A549 (cell line): ENCODE results near the gene RYR3.

Experiments
- CEBPB ChIP-seq, 2 experiments: fragments of >200 bp in 1 of 2; sonication (Bioruptor Twin) in 1 of 2; formaldehyde crosslinking in 1 of 2; IDR thresholded peaks; 2 replicates each; pipeline ENCODE4 v1.6.1; 2012 to 2016
- CHD2 ChIP-seq: fragments of 150-350 bp; IDR thresholded peaks from 2 replicates; pipeline ENCODE4 v1.6.1; 2014; ENCODE audit warnings: low read length; ENCODE audit not compliant: partially characterized antibody
- FOSL2 ChIP-seq, 2 experiments: fragments of 450-650 bp in 1 of 2; fragments of >200 bp in 1 of 2; sonication (Bioruptor Twin) in 1 of 2; formaldehyde crosslinking; IDR thresholded peaks; 2 replicates each; pipeline versions ENCODE4 v1.5.0 to v1.6.1; 2016 to 2020; ENCODE audit warnings: mild to moderate bottlenecking in 1 of 2, moderate library complexity in 1 of 2
- KDM1A ChIP-seq: fragments of 200-600 bp; sonication (generic); IDR thresholded peaks from 2 replicates; pipeline ENCODE4 v1.6.1; 2016; ENCODE audit warnings: low read depth, mild to moderate bottlenecking
- MAFK ChIP-seq: fragments of 450-650 bp; IDR thresholded peaks from 2 replicates; pipeline ENCODE4 v1.6.1; 2014; ENCODE audit not compliant: partially characterized antibody
- MAZ ChIP-seq: fragments of 150-350 bp; IDR thresholded peaks from 2 replicates; pipeline ENCODE4 v1.6.1; 2014; ENCODE audit warnings: antibody characterized with exemption, low read depth, low read length, borderline replicate concordance
- NR3C1 ChIP-seq: fragments of >200 bp; sonication (Bioruptor Twin); formaldehyde crosslinking; IDR thresholded peaks from 3 replicates; pipeline ENCODE4 v1.6.1; 2017
- POLR2A ChIP-seq: IDR thresholded peaks from 2 replicates; pipeline ENCODE4 v1.6.1; 2012; ENCODE audit warnings: mild to moderate bottlenecking, low read length
- RAD21 ChIP-seq, 2 experiments: fragments of >200 bp in 1 of 2; sonication (Bioruptor Twin) in 1 of 2; formaldehyde crosslinking in 1 of 2; IDR thresholded peaks in 1 of 2; conservative IDR thresholded peaks in 1 of 2; 2 replicates in 1 of 2; 3 replicates in 1 of 2; pipeline ENCODE4 v1.6.1; 2012 to 2018; ENCODE audit warnings: inconsistent platforms in 1 of 2
- RARB ChIP-seq: fragments of 250-450 bp; sonication (Bioruptor Pico); IDR thresholded peaks from 2 replicates; pipeline ENCODE4 v1.8.0; 2021; ENCODE audit warnings: mild to moderate bottlenecking, moderate library complexity
- RFX5 ChIP-seq: fragments of 450-650 bp; IDR thresholded peaks from 2 replicates; pipeline ENCODE4 v1.7.1; 2014; ENCODE audit warnings: antibody characterized with exemption, mild to moderate bottlenecking, moderate library complexity
- ZFP36 ChIP-seq: fragments of 450-650 bp; IDR thresholded peaks from 2 replicates; pipeline ENCODE4 v1.6.1; 2014; ENCODE audit warnings: borderline replicate concordance; ENCODE audit not compliant: partially characterized antibody
- TF ChIP-seq, protein P1 (sequence below): fragments of >200 bp; sonication (Bioruptor Twin); formaldehyde crosslinking; IDR thresholded peaks from 3 replicates; pipeline ENCODE4 v1.5.1; 2016
- TF ChIP-seq, protein P2 (sequence below): IDR thresholded peaks from 2 replicates; pipeline ENCODE4 v1.6.1; 2012

DNA sequence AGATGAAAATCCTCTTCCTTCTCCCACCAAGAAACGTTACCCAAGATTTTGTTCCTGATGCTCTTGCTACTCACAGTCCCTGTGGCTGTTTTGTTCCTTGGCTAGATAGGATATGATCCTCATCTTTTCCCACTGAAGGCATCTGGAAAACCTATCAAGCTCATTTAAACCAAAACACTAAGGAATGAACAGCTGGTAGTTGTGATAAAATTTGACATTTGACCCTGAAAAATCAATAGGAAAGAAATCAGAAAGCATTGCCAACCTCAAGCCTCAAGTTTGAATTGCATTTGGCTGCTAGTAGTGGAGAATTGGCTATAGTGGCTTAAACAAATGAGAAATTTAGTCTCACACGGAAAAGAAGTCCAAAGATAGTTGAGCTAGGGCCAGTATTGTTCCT lies 486.9 kb downstream of the RYR3 start:
- TF ChIP-seq RFX5 (no peak), RARB (CRISPR knock-in tag) (no peak), RAD21 (conservative IDR thresholded peaks at IDR 0.05 in 1 of 2, IDR thresholded peaks at IDR 0.05 in 1 of 2) (no peak), POLR2A (no peak), CEBPB (IDR thresholded peaks at IDR 0.05) (no peak), ZFP36 (no peak), NR3C1 (no peak), KDM1A (no peak), FOSL2 (IDR thresholded peaks at IDR 0.05) (no peak), FOSL2 (CRISPR knock-in tag; IDR thresholded peaks at IDR 0.05) (no peak), MAFK (no peak), CHD2 (no peak), MAZ (no peak)
- TF ChIP-seq, protein P1, sequence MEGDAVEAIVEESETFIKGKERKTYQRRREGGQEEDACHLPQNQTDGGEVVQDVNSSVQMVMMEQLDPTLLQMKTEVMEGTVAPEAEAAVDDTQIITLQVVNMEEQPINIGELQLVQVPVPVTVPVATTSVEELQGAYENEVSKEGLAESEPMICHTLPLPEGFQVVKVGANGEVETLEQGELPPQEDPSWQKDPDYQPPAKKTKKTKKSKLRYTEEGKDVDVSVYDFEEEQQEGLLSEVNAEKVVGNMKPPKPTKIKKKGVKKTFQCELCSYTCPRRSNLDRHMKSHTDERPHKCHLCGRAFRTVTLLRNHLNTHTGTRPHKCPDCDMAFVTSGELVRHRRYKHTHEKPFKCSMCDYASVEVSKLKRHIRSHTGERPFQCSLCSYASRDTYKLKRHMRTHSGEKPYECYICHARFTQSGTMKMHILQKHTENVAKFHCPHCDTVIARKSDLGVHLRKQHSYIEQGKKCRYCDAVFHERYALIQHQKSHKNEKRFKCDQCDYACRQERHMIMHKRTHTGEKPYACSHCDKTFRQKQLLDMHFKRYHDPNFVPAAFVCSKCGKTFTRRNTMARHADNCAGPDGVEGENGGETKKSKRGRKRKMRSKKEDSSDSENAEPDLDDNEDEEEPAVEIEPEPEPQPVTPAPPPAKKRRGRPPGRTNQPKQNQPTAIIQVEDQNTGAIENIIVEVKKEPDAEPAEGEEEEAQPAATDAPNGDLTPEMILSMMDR: no peak
- TF ChIP-seq, protein P2, sequence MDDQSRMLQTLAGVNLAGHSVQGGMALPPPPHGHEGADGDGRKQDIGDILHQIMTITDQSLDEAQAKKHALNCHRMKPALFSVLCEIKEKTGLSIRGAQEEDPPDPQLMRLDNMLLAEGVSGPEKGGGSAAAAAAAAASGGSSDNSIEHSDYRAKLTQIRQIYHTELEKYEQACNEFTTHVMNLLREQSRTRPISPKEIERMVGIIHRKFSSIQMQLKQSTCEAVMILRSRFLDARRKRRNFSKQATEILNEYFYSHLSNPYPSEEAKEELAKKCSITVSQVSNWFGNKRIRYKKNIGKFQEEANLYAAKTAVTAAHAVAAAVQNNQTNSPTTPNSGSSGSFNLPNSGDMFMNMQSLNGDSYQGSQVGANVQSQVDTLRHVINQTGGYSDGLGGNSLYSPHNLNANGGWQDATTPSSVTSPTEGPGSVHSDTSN: no peak
